HEK293T (cell line): ENCODE results near the gene RPS21.

ENCODE experiments used
- CTCF ChIA-PET: fragments of 350-600 bp; formaldehyde crosslinking; extraction: SDS; loops from one replicate; lab custom pipeline; 2021; ENCODE audit warnings: antibody characterized with exemption, inconsistent platforms; lab: Yijun Ruan, JAX
- POLR2A ChIA-PET: fragments of 350-600 bp; formaldehyde crosslinking; extraction: SDS; loops from one replicate; lab custom pipeline; 2020; ENCODE audit warnings: antibody characterized with exemption, inconsistent platforms; lab: Yijun Ruan, JAX
- DNase-seq: peaks from one replicate; pipeline ENCODE4 v3.0.0; 2012; ENCODE audit warnings: mixed read lengths; ENCODE audit errors: extremely low spot score
- ARNT ChIP-seq: fragments of 450-650 bp; IDR thresholded peaks from 2 replicates; pipeline ENCODE4 v1.6.1; 2017; ENCODE audit warnings: mild to moderate bottlenecking
- BHLHE40 ChIP-seq: fragments of 450-650 bp; IDR thresholded peaks from 2 replicates; pipeline ENCODE4 v1.6.1; 2016; ENCODE audit warnings: mild to moderate bottlenecking, moderate library complexity, borderline replicate concordance
- CTBP1 ChIP-seq: fragments of 450-650 bp; IDR thresholded peaks from 2 replicates; pipeline ENCODE4 v1.6.1; 2016; ENCODE audit warnings: borderline replicate concordance
- ELF4 ChIP-seq: fragments of 450-650 bp; IDR thresholded peaks from 2 replicates; pipeline ENCODE4 v1.6.1; 2017; ENCODE audit warnings: antibody characterized with exemption
- FOXA1 ChIP-seq: fragments of 450-650 bp; IDR thresholded peaks from 2 replicates; pipeline ENCODE4 v1.6.1; 2016; ENCODE audit warnings: mild to moderate bottlenecking
- FOXK2 ChIP-seq: fragments of 450-650 bp; IDR thresholded peaks from 2 replicates; pipeline ENCODE4 v1.6.1; 2016; ENCODE audit warnings: mild to moderate bottlenecking
- FOXM1 ChIP-seq: fragments of 450-650 bp; IDR thresholded peaks from 2 replicates; pipeline ENCODE4 v1.6.1; 2017; ENCODE audit warnings: mild to moderate bottlenecking, borderline replicate concordance
- HDGF ChIP-seq: fragments of 450-650 bp; IDR thresholded peaks from 2 replicates; pipeline ENCODE4 v1.6.1; 2017; ENCODE audit warnings: antibody characterized with exemption, borderline replicate concordance
- L3MBTL2 ChIP-seq: fragments of 450-650 bp; conservative IDR thresholded peaks from 2 replicates; pipeline ENCODE4 v1.6.1; 2016; ENCODE audit warnings: mild to moderate bottlenecking
- LEF1 ChIP-seq: fragments of 450-650 bp; IDR thresholded peaks from 2 replicates; pipeline ENCODE4 v1.6.1; 2017; ENCODE audit warnings: mild to moderate bottlenecking, borderline replicate concordance
- NFRKB ChIP-seq: fragments of 450-650 bp; IDR thresholded peaks from 2 replicates; pipeline ENCODE4 v1.6.1; 2016; ENCODE audit warnings: mild to moderate bottlenecking, moderate library complexity
- SP1 ChIP-seq: fragments of 450-650 bp; IDR thresholded peaks from 2 replicates; pipeline ENCODE4 v1.6.1; 2017
- SUZ12 ChIP-seq: fragments of 450-650 bp; IDR thresholded peaks from 2 replicates; pipeline ENCODE4 v1.6.1; 2016; ENCODE audit warnings: mild to moderate bottlenecking
- TARDBP ChIP-seq: fragments of 450-650 bp; IDR thresholded peaks from 2 replicates; pipeline ENCODE4 v1.6.1; 2016
- ZNF384 ChIP-seq: fragments of 450-650 bp; IDR thresholded peaks from 2 replicates; pipeline ENCODE4 v1.6.1; 2016
- TF ChIP-seq, protein P1 (sequence below): fragments of 450-650 bp; IDR thresholded peaks from 2 replicates; pipeline ENCODE4 v1.6.1; 2016

RPS21 gene

GRCh38 chr20:62344782-62345181, 42.1 kb upstream of the RPS21 start:
- TF ChIP-seq HDGF, result no peak
- no peak for TF ChIP-seq FOXM1
- no peak for TF ChIP-seq ELF4
- no peak for TF ChIP-seq ZNF384
- TF ChIP-seq NFRKB, result no peak
- TF ChIP-seq FOXA1, result no peak
- TF ChIP-seq SP1, result no peak
- TF ChIP-seq CTBP1, result no peak
- no peak for TF ChIP-seq SUZ12
- no peak for TF ChIP-seq BHLHE40
- no peak for TF ChIP-seq ARNT
- TF ChIP-seq L3MBTL2, result no peak
- no peak for TF ChIP-seq FOXK2
- no peak for TF ChIP-seq TARDBP
- TF ChIP-seq LEF1, result no peak
- TF ChIP-seq, protein P1, sequence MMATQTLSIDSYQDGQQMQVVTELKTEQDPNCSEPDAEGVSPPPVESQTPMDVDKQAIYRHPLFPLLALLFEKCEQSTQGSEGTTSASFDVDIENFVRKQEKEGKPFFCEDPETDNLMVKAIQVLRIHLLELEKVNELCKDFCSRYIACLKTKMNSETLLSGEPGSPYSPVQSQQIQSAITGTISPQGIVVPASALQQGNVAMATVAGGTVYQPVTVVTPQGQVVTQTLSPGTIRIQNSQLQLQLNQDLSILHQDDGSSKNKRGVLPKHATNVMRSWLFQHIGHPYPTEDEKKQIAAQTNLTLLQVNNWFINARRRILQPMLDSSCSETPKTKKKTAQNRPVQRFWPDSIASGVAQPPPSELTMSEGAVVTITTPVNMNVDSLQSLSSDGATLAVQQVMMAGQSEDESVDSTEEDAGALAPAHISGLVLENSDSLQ, result no peak
- POLR2A ChIA-PET, result no interaction called here
- DNase-seq, result no peak
- CTCF ChIA-PET, result no interaction called here

GRCh38 chr20:62345681-62346370, 41.1 kb upstream of the RPS21 start:
- DNase-seq, result no peak
- TF ChIP-seq ELF4 (no peak), LEF1 (no peak), FOXM1 (no peak), FOXK2 (no peak), CTBP1 (no peak), ZNF384 (no peak), TARDBP (no peak), HDGF (no peak), FOXA1 (no peak), SP1 (no peak)
- TF ChIP-seq, protein P1, result no peak
- CTCF ChIA-PET, result no interaction called here
- POLR2A ChIA-PET, result no interaction called here

- no peak for TF ChIP-seq ELF4
- TF ChIP-seq TARDBP, result no peak
- TF ChIP-seq SUZ12, result no peak
- TF ChIP-seq L3MBTL2, result no peak
- no peak for TF ChIP-seq NFRKB
- TF ChIP-seq SP1, result no peak
- TF ChIP-seq, protein P1, result no peak
- TF ChIP-seq BHLHE40, result no peak
- ChIA-PET POLR2A (no interaction called here), CTCF (no interaction called here)
- DNase-seq, result no peak
Measured at GRCh38 chr20:62346398-62347150, 40.3 kb upstream of the RPS21 start.

- DNase-seq, result no peak
- CTCF ChIA-PET, result no interaction called here
- POLR2A ChIA-PET, result no interaction called here
- TF ChIP-seq BHLHE40 (no peak), LEF1 (no peak), FOXK2 (no peak), ZNF384 (no peak), L3MBTL2 (no peak)
Measured at GRCh38 chr20:62347151-62347404, 39.8 kb upstream of the RPS21 start.

- ChIA-PET CTCF (no interaction called here), POLR2A (no interaction called here)
- DNase-seq, result no peak
- TF ChIP-seq ELF4, result no peak
- TF ChIP-seq FOXK2, result no peak
- no peak for TF ChIP-seq HDGF
- no peak for TF ChIP-seq FOXM1
- TF ChIP-seq ZNF384, result no peak
- TF ChIP-seq, protein P1, result no peak
- no peak for TF ChIP-seq CTBP1
- TF ChIP-seq ARNT, result no peak
- TF ChIP-seq TARDBP, result no peak
- TF ChIP-seq FOXA1, result no peak
- no peak for TF ChIP-seq SP1
- no peak for TF ChIP-seq BHLHE40
- TF ChIP-seq NFRKB, result no peak
- no peak for TF ChIP-seq L3MBTL2
Measured at GRCh38 chr20:62347445-62347844, 39.5 kb upstream of the RPS21 start.
